ENCODE results near the gene HOXB4.

The HOXB4 gene

DNA sequence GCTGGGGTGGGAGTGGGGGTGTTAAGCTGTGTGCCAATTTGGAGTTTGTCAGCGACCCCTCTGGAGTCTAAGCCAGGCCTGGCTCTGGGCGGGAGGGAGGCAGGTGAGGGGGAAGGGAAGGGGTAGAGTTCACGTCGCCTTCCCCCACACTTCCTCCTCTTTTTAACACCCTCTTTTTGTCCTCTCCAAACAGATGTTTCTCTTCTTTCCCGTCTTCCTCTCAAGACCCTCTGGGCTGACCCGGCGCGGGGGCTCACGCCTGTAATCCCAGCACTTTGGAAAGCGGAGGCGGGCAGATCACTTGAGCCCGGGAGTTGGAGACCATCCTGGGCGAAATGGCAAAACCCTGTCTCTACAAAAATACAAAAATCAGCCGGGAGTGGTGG, 50.6 kb downstream of the HOXB4 start:
- DNase-seq, result no peak

DNA sequence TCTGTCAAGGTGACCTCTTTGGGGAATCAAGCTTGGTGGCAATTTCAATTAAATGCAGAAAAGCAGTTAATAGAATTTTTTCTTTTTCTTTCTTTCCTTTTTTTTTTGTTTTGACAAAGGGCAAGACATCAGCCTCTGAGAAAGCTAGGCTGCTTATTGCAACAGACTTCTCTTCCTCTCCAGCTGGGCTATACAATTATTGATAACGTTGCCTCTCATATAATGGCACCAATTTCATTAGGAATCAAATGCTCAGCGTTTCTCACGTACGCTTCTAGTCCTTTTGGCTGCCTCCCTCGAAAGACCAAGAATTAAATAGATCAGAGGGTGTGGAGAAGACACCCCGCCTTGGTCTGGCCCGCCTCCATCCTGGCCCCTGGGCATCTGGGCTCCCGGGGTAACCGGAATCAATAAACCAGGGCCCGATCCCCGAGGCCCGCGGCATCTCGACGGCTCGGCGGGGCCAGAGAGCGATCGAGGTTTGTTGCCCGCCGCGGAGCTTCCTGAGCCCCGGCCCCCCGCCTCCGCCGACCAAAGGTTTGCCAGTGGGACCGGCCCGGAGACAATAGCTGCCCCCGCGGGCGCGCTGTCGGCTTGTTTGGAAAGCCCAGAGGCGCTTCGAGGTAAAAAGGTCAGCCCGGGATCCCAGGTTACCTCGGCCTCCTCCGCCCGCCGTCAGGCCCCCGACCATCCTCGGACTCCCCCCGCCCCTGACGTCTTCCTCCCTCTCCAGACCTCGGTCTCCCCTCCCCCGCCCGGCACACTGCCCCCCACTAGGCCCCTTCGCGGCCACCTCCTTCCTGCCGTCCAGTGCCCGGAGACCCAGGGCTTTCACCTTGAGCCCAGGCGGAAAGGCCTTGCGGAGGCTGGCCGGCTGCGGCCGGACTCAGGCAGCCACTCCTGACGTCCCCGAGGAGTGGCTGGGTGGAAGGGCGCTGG, 51.3 kb downstream of the HOXB4 start:
- DNase-seq, result no peak

Measured in NK-92 treated with Interleukin-12 subunit alpha and Interleukin-12 subunit beta, amount 100 ng/mL, for 24 hours (cell line).